HG03039 (cell line): ENCODE measurements around the gene NUP58.

ENCODE experiments used
- ATAC-seq: cut with Tn5 transposase; IDR thresholded peaks from one replicate; pipeline ENCODE4 v1.9.1; 2021; ENCODE audit warnings: mild to moderate bottlenecking, moderate library complexity; ENCODE audit not compliant: unreplicated experiment

NUP58 gene, protein sequence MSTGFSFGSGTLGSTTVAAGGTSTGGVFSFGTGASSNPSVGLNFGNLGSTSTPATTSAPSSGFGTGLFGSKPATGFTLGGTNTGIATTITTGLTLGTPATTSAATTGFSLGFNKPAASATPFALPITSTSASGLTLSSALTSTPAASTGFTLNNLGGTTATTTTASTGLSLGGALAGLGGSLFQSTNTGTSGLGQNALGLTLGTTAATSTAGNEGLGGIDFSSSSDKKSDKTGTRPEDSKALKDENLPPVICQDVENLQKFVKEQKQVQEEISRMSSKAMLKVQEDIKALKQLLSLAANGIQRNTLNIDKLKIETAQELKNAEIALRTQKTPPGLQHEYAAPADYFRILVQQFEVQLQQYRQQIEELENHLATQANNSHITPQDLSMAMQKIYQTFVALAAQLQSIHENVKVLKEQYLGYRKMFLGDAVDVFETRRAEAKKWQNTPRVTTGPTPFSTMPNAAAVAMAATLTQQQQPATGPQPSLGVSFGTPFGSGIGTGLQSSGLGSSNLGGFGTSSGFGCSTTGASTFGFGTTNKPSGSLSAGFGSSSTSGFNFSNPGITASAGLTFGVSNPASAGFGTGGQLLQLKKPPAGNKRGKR

DNA sequence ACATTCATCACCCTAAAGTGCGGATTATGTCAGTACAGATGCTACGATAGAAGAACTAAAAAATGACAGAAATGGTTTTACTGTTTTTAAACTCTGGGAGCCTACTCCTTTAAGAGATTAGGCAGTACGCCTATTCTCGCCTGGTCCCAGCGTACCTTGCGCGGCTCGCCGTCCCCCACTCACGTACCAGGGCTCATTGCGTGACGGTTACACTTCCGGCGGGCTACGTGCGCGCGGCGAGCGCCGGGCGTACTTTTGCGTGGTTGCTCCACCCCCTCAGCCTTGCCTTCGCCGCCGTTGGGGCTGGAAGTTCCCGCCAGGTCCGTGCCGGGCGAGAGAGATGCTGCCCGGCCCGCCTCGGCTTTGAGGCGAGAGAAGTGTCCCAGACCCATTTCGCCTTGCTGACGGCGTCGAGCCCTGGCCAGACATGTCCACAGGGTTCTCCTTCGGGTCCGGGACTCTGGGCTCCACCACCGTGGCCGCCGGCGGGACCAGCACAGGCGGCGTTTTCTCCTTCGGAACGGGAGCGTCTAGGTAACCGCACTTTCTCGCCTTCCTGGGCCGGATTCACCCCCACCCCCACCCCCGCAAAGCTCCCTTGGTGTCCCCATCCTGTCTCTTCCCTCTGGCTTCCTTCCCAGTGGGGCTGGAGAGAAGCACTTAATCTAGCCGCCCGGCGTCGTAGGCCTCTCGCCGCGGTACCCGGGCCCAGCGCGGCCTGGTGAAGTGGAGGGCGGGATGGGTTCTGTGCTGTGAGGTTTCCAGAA is at the start of gene NUP58:
Gene NUP58, plus strand, starts transcription at position 279 of the 767 bp plus-strand sequence. Its CDS starts 149 bp downstream, at position 428.
- peak; percentile 99 for ATAC-seq

DNA sequence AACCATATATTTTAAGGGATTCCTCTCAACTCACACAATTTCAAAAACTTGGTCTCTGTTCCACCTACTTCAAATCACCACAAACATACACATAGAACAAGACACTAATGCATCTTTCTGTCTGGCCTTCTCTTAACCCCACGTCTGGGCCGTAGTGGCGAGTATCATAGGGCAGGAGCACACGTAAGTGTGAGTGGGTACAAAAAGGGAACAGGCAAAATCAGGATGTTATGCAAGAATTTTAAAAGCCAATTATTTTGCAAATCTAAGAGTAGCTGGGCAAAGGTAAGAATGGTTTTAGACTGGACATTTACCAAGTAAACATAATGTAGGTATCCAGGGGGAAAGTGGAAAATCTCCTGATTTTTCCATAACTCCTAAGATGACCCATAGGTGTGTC is 49.2 kb upstream of the NUP58 start:
- ATAC-seq: no peak

DNA sequence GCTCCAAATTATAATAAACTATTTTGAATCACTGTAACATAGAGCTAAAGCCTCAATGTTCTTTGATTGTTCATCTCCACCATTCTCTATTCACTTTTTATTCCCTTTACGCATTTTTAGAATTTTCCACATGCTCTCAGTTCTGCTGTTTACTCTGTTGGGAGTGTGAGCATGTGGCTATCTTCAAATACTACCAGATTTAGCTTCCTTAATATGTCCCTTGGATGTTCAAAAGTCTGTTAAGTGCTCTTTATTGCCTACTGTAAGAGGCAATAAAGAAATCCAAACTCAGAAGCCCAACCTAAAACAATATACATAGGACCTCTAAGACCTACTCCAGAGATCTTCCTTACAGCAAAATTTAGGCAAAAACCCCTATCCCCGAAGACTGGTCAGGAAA is 48.7 kb upstream of the NUP58 start:
- no peak for ATAC-seq

DNA sequence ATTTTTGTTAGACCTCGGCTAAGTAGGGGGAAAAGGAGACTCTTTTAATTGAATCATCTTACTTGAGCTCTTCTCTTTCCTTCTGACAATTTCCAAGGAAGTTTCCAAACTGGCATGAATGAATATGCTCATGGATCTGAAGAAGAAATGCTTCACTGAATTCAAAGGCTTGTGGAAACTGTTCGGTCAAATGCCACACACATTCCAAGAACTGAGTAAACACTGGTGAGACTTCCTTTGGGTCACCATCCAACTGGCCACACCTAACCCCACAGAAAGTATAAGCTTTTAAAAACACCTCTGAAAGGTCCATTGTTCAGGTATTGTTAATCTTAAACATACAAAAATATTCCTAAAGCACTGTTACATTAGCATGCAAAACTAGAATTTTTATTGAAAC is 47.7 kb upstream of the NUP58 start:
- no peak for ATAC-seq

DNA sequence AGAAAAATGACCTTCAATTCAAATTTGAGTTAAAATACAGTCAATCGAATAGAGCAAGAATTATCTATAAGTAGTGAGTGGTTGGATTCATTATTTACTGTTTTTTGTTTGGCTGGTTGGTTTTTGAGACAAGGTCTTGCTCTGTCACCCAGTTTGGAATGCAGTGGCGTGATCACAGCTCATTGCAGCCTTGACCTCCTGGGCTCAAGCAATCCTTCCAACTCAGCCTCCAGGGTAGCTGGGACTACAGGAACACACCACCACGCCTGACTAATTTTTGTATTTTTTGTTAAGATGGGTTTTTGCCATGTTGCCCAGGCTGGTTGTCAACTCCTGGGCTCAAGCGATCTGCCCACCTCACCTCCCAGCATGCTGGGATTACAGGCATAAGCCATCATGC is 39.2 kb upstream of the NUP58 start:
- no peak for ATAC-seq

DNA sequence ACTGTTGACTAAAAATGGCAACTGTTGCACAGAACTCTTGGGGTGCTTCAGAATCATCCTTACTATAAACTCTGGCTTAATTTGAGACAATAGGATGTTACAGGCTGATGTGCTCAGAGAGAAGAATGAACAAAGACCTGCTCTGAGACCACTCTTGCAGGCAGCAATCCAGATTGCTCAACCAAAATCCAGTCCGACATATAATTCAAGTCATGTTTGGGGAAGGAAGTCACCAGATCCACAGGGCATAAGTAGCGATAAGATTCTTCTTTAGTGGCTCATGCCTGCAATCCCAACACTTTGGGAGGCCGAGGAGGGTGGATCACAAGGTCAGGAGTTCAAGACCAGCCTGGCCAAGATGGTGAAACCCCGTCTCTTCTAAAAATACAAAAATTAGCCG is 34.7 kb upstream of the NUP58 start:
- ATAC-seq: no peak

DNA sequence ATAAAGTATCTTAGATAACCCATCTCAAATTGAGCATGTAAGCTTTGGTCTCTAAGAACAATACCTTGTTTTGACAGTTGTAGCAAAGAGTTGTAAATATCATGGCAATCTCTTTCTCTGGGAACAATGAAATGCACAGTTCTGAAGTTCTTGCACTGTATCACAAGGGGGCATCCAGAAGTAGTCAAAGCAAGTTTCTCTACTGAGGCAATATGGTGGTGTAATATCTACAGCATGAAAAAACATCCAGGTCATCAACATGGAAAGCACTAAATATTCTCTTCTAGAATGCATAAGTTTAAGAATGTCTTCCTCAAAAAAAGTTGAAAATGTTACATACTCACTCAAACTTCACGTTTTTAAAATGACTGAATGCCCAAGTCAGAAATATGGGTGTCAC is 33.7 kb upstream of the NUP58 start:
- ATAC-seq: no peak

DNA sequence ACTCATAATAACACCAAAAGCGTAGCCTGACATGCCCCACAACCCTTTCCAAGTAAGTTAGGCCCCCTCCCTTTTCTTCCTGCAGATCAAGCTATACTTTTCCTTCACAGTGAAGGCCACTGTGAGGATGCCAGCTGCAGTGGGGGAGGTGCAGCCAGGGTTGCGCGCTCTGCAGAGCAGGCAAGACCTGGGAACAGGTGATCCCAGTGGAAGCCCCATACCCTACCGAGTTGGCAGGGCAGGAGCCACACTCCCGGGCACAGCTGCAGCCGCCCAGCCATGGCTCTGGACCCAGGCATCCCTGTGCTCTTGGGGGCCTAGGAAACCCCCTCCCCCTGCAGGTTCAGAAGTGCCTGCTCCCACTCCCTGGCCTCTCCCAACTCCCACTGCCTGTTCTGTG is 32.9 kb upstream of the NUP58 start:
- ATAC-seq: no peak

DNA sequence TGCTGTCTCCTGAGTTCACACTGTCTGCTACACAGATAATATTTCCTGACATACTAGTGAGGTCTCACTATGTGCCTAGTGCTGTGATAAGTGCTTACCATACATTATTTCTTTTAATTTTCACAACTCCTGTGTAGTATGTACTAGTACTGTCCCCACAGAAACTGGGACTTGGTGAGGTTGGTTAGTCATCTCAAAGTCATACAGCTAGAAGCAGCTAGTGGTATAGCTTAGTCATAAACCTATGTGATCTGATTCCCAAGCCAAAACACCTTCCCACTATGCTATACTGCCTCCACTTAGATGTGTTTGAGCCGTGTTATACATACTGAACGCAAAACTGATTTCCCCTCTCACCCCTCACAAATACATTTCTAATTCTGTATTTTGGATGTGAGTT is 24.7 kb upstream of the NUP58 start:
- ATAC-seq: no peak

DNA sequence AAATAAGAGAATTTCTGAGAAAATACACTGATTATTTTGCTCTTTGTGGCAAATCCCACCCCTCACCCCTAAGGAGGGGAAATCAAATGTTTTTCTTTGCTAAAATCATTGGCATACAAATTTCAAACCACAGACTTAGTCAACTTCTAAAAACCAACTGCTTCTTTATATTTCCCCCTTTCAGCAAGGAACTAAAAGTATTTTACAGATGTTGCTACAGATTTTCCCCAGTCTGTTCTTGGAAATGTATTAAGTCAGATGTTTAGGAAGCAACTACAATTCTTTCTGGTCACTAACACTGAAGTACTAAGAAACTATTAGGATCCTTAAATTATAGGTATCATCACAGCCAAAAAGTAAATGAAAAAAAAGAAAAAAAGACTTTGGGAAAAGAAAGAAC is 21.0 kb upstream of the NUP58 start:
- ATAC-seq: no peak

DNA sequence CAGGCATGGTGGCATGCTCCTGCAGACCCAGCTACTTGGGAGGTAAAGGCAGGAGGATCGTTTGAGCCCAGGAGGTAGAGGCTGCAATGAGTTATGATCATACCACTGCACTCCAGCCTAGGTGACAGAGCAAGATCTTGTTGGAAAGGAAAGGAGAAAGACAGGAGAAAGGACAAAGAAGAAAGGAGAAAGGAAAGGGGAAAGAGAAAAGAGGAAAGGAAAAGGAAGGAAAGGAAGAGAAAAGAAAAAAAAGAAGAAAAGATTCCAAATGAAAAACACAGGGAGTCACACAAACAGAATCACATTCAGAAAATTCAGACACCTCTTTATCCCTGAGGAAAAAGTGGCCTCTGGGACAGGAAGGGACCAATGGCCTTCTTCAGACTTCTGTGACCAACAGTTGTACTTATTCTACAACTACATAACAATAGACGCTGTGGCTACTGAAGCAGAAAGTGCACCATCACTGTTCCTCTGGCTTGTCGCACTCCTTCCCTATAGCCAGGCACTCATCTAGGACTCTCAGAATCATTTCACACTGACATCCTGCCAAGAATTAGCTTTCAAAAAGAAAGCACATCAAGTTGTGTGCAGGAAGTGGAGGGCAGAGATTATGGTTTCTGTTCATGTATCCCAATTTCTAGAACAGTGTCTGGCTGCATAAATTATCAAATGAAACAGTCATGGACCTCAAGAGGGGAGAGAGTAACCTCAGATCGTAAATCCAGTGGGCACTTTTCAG is 20.1 kb upstream of the NUP58 start:
- peak; percentile 47 for ATAC-seq

DNA sequence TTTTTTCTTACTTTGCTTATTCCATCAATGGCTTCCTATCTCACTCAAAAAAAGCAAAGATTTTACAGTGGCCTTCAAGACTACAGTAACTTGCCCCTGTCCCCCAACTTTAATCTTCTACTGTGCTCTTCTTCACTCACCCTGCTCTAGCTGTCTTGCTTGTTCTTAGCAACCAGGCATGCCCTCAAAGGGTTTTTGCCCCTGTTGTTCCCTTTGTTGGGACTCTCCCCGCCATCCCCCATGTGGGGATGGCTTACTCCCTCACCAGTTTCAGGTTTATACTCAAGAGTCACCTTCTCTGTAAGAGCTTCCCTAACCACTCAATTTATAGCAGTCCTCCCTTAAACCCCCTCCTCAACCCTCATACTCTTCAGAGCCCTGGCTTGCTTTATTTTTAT is 19.5 kb upstream of the NUP58 start:
- peak; percentile 34 for ATAC-seq

DNA sequence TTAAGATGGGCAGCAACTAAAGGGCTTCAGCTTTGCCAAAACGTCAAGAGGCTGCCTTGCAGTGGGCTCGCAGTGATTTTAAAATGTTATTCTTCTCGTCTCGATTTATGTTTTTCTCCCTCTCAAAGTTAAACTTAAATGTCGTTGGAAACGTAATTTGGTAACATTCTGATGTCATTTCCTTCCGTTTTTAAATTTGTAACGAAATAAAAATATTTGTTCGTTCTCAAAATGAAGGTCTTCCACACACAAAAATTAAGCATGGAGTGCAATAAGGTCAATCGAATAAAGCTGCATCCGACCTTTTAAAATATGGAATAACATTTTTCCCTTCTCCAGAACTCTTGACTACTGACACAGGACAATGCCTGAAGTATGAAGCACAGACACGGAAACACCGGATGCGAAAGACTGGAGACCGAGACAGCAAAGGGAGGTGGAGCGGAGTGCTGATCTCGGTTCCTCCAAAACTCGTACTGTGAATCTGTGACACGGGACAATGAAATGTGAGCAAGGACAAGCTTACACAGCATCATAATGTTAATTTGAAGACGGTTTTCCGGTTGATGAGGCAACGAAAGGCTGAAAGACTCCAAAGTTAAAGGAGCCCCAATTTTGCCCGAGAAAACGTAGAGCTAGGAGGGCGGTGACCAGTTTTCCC is 15.0 kb upstream of the NUP58 start:
- ATAC-seq: no peak

DNA sequence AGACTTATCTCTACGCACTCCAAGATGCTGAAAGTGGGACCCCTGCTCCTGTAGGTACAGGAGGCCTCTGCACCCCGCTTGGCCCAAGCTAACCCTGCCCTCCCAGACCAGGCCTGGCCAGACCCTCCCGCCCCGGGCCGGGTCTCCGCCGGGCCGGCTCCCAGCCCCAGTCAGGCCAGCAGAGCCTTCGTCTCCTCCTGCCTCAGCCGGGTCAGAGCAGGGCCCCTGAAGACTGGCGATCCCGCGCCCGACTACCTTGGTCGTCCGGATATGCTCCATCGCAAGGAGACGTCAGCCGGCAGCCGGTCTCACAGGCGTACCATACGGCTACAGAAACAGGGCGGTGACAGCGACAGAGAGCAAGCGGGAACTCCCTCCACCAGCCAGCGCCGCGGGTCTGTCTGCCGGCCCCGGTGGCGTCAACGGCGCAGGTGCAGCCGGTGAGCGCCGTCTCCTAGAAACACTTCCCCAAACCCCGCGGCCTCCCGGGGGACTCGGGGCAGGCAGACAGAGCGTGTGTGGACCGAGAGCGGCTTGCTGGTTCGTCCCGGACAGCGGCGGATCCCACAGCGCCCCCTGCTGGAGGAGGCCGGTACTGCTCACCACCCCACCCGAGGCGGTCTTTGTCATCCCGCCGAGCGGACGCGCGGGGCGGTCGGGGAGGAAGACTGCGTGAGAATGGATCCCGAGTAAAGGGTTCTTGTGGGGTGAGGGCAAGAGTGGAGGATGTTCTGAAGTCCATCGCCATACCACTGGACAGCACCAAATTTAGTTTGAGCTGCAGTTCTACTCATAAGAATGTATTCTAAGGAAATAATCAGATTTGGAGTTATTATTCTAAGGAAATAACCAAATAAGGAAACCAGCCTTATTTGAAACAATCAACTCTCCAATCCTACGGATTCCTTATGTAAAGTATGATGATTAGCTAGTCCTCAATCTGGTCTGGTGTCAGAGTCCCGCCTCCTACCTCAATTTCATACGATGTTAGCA is 14.2 kb upstream of the NUP58 start, which contains the start of gene MTMR6:
Gene MTMR6, minus strand, starts transcription at position 520 of the 993 bp plus-strand sequence. Its CDS starts 241 bp downstream, at position 279.
- peak; percentile 97 for ATAC-seq

DNA sequence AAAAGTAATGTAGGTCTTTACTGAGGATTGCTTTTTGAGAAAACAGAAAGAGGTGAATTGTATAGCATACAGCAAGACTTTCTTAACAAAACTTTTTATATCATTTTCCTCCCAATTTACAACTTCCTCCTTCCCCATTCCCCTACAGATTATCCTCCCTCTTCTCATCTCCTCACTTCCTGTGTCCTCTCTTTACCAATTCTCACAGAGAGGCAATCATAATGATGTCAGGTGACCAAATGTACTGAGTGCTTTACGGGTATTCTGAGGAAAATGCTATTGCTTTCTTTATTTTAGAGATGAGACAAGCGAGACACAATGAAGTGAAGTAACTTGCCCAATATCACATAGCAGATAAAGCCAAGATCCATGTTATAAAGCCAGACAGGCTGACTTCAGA is 12.5 kb upstream of the NUP58 start:
- no peak for ATAC-seq

DNA sequence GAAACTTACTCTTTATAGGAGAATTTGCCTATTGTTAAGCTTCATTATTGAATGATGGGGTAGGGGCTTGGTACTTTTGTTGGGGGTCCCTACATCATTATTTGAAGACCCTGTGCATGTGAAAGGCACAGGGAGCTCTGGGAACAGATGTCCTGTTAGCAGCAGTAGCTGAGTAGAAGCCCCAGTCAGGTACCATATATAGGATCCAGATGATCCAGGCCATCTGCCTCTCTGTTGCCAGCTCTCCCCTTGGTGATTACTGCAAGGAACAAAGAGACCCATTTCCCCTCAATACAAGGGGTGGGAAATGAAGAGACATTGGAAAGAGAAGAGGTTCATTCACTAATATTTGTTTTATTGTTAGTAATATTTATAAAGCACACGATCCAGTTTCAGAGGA is 9.7 kb upstream of the NUP58 start:
- no peak for ATAC-seq

DNA sequence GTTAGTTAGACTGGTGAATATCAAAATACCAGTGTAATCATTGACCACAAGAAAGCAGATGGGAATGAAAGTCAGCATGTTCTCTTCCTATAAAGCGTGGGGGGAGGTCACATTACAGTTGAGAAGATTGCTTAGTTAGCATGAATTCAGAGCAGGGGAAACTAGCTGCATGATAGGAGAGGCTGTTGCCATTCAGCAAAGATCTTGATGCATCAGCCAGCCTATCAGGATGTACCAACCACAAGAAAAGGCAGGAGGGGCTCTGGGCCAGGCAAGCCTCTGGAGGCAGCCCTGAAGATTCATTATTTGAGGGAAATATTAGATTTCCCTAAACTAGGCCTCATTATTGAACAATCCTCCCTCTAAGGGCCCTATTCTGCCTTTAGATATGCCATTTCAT is 9.1 kb upstream of the NUP58 start:
- no peak for ATAC-seq

DNA sequence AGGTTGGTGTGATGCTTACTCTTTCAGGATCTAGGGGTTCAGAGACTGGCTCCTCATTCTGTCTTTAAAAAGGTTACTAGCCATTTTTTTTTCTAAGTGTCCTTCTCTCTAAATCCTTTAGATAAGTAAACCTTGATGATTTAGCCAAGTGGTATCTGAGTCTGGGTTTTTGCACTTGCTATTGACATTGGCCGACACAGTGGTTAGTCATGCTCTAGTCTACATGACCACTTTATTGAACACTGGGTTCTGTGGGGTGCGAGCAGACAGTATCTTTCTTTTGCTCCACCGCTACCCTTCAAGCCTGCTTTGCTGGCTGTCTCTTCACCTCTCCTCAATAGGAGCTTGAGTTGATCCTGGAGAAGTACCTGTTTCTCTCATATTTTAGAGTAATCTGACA is 6.2 kb upstream of the NUP58 start:
- ATAC-seq: no peak

DNA sequence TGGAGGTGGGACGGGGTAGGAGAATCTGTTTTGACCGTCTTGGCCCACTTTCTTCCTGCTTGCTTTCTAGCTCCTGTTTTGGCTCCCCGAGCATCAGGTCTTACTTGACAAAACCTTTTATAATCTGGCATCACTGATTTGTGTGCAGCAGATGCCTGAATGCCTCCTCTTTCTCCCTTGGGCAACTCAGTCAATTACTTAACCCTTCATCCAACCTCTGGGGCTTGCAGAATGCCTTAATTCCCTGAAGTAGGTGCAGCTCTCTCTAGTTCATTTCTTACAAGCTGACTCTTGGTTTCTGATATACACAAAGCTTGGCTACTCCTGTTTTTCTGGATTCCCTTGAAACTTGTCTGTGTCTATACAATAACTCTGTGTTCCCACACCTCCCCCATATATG is 5.7 kb upstream of the NUP58 start:
- ATAC-seq: no peak
